Mesodermal cell (in vitro differentiated cells): ENCODE measurements around the gene AK2. TPM values are rescaled to one million over a fixed set of nuclear protein-coding genes. Genes with fewer than 3 reads are reported as not detected.

Source experiments
- H3K27ac ChIP-seq: 2 replicates; pipeline ENCODE4 v1.7.0; 2013; ENCODE audit warnings: mild to moderate bottlenecking, low read depth, low read length, moderate library complexity; ENCODE audit not compliant: severe bottlenecking
- H3K36me3 ChIP-seq: 2 replicates; pipeline ENCODE4 v1.7.1; 2013; ENCODE audit warnings: mild to moderate bottlenecking, low read length, moderate library complexity; ENCODE audit not compliant: control insufficient read depth, insufficient read depth
- H3K4me1 ChIP-seq: one replicate; pipeline ENCODE4 v1.7.1; 2013; ENCODE audit warnings: mild to moderate bottlenecking, low read length; ENCODE audit not compliant: insufficient read depth, control insufficient read depth, poor library complexity, severe bottlenecking
- H3K4me3 ChIP-seq: 2 replicates; pipeline ENCODE4 v1.7.0; 2013; ENCODE audit warnings: low read length, control low read depth, mild to moderate bottlenecking; ENCODE audit not compliant: insufficient read depth, poor library complexity, severe bottlenecking; ENCODE audit errors: extremely low read depth
- H3K9me3 ChIP-seq: 2 replicates; pipeline ENCODE4 v1.7.1; 2013; ENCODE audit warnings: mild to moderate bottlenecking, low read length, moderate library complexity; ENCODE audit not compliant: control insufficient read depth
- WGBS, 2 experiments: methylation state at CpG; one replicate each; pipeline ENCODE4 v1.1.5; 2013; ENCODE audit warnings: missing lambda C conversion rate in 2 of 2; ENCODE audit not compliant: insufficient coverage in 2 of 2; 5-methylcytosine and 5-hydroxymethylcytosine counted together
- polyA plus RNA-seq, 2 experiments: library from polyadenylated mRNA; stranded (reverse); fragments of 50-300 nt; gene quantifications; one replicate each; pipeline ENCODE4 v1.2.3, GENCODE V29; 2013

Gene AK2
- 79.2 TPM for polyA plus RNA-seq (2013, experiment 1 of 2)
- 68.7 TPM for polyA plus RNA-seq (2013, experiment 2 of 2)

DNA sequence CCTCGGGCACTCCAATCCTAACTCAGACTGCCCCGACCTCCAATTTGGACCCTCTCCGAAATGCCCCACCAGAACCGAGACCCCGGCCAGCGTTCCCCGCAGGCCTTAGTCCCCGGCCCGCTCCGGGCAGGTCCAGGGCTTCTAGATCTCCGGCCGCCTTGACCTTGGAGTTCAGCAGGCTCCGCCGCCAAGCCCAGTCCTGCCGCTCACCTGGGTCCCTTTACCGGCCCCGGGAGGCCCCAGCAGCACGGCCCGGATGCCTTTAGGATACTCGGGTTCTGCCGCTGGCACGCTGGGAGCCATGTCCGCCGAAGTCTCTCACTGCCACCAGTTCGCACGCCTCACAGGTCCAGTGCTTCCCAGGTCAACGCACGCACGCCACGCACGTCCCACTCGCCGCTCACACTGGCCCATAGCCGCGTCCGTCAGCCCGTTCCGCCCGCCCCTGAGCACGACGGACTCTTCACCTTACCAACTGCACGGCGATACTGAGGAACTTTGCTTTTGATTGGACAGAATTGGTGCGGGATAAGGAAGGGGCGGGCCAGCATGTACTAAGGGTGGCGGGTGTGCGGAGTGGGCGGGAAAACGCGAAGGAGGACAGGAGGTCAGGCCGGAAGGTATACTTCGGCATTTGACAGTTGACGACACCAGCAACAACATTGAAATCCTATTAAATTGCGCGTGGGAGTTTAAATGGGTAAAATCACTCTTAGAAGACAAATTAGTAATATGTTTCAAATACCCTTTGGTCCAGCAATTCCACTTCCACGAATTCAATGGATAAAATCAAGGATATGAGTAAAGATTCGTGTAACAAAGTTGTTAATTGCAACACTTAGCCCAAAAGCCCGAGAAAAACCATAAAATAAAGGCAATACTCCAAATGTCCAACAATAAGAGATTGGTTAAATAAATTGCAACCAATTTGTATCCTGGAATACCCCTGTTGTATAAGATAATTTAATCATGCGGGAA is at the start of gene AK2:
Gene AK2 (minus strand): TSS at position 358 of the 978 bp plus-strand sequence. CDS start 55 bp downstream, at position 303.
- Histone ChIP-seq H3K4me3 (peak within 1 kb of the TSS; percentile 77), H3K36me3 (peaks cover 22% of the 10 kb centered on the region), H3K27ac (peak within 1 kb of the TSS; percentile 53), H3K4me1 (peaks cover 6% of the 10 kb centered on the region), H3K9me3 (peaks cover 3% of the 10 kb centered on the region)
- WGBS, 2 experiments, result 3 to 5% methylated on average over 38 to 45 of the region's 59 CpGs

DNA sequence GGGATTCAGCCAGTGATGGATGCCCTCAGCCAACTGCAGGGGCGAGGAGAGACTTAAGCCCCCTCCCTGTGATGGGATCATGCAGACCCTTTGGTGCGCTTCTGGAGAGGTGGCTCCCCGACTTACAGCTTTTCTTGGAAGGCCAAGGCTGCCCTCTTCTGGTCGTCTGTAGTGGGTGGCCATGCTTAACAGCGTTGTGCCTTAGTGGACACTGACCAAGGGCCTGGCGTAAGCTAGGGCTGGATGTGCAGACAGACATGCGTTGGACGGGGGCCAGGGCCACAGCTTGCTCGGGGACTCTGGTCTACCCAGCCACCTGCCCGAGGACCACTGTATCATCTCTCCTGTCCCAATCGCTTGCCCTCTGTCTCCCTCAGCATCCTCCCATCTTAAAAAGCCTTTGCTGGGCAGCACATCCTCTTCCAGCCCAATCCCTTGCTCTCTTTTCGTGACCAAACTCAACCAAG is 49.7 kb upstream of the AK2 start:
- peaks cover 6% of the 10 kb centered on the region for H3K4me1 ChIP-seq
- no peak overlapping the region for H3K27ac ChIP-seq
- H3K9me3 ChIP-seq, result no peaks in the 10 kb centered on the region
- H3K36me3 ChIP-seq, result no peaks in the 10 kb centered on the region
- WGBS, 2 experiments, result 40 to 46% methylated on average over 10 to 11 of the region's 12 CpGs
- no peak overlapping the region for H3K4me3 ChIP-seq

DNA sequence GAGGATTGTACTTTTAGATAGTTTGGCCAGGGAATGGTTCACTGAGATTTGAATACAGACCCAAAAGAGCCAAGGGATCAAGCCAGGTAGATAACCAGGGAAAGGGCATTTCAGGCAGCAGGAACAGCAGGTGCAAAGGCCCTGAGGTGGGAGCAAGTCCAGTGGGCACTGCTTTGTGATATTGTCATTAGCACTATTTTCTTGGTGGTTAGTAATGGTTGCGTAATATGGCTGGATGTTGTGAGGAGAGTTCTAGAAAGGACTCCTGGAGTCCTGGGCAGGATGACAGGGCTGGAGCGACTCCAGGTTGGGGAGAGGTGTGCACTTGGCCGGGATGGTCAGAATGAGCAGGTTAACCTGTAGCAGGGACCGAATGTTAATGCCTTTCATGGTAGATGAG is 48.6 kb upstream of the AK2 start:
- H3K4me1 ChIP-seq, result peaks cover 6% of the 10 kb centered on the region
- H3K9me3 ChIP-seq, result no peaks in the 10 kb centered on the region
- H3K36me3 ChIP-seq, result no peaks in the 10 kb centered on the region
- no peak overlapping the region for H3K4me3 ChIP-seq
- 90 to 96% methylated on average over 4 of the region's 4 CpGs for WGBS, 2 experiments
- H3K27ac ChIP-seq, result no peak overlapping the region

DNA sequence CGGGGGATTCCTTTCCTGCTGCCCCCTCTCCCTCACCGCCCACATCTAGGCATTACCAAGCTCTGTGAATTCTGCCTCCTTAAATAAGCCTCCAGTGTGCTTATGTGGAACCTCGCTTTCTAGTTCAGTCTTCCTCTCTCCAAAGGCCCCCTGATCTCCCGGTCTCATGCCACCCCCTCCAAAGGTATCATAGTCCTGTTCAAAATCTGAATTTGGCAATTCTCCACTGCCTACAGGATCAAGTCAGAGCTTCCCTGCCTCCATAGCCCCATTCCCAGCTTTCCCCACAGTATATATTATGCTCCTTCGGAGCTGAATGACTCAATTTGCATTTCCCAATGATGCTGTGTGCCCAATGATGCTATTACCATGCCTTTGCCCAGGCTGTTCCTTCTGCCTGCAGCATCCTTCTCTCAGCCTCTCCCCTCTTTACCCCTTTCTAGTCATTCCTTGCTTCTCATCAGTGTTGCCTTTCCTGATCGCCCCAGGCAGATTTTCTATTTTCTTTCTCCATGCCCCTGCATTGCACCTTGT is 46.0 kb upstream of the AK2 start:
- no peak overlapping the region for H3K4me3 ChIP-seq
- H3K4me1 ChIP-seq, result peaks cover 6% of the 10 kb centered on the region
- no peaks in the 10 kb centered on the region for H3K36me3 ChIP-seq
- no peaks in the 10 kb centered on the region for H3K9me3 ChIP-seq
- WGBS, 2 experiments, result 74 to 78% methylated on average over 4 to 6 of the region's 6 CpGs
- no peak overlapping the region for H3K27ac ChIP-seq

DNA sequence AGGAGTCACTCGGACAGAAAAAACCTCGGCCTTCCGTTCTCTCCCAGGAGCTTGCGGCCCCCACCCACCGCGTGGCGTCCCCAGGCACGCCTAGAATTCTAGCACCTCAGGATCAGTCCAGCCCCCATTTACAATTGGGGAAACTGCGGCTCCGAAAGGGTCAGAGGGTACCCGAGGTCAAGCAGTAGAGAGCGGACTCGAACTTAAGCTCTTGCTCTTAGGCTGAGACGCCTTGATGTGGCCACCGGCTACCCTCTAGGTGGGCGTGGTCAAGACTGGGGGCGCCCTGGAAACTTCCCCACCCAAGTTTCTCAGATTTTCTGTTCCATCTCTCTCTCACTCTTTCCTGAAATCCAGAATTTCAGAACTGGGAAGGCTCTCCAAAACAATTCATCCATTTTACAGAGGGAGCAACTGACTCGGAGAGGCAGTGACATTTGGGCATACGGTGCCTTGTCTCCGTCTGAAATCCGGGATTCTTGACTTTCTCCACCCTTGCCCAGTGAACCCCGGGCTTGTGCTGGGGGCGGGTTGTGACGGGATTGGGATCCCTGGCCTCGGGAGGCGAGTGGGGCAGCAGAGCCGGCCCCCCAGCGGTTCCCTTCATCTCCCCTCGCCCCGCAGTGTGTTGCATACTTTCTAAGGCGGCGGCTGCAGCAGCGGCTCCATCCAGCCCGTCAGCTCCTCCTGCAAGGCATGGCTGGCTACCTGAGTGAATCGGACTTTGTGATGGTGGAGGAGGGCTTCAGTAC is 45.0 kb upstream of the AK2 start:
- no peaks in the 10 kb centered on the region for H3K36me3 ChIP-seq
- H3K27ac ChIP-seq, result no peak overlapping the region
- H3K4me3 ChIP-seq, result peak overlapping the region; percentile 55
- 5 to 9% methylated on average over 28 to 29 of the region's 35 CpGs for WGBS, 2 experiments
- H3K4me1 ChIP-seq, result peaks cover 6% of the 10 kb centered on the region
- H3K9me3 ChIP-seq, result no peaks in the 10 kb centered on the region

DNA sequence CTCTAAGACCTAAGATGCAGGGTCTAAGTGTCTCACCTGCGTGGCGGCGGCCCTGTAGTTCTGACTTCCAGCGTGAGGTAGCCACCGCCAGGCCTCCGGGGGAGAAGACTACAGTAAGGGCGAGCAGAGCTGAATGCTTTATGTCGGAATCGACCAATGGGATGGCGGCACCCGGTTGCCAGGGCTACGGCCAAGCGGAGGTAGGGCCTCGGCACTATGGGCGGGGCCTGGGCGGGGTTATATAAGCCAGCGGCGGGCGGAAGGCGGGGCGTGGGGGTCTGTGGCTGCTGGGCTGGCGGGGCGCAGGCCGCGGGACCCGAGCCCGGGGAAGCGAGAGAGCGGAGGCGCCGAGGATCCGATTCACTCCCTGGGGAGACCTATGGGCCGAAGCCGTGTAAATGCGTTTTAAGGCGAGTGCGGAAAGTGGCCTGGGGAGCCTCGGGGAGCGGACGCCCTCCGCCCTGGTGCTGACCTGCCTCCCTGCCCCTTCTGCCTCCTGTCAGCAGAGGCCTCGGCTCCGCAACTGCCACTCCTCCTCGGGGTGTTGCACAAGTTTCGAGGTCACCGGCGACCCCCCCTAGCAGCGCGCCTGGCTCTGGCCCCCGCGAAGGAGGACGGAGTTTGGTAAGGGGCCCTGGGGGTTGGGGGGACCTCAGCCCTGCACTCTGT is 44.3 kb upstream of the AK2 start, which contains the start of gene AZIN2:
Gene AZIN2 (plus strand): TSS at position 269 of the 669 bp plus-strand sequence. CDS start 1,097 bp downstream, outside the sequence.
- H3K9me3 ChIP-seq, result no peaks in the 10 kb centered on the region
- no peaks in the 10 kb centered on the region for H3K36me3 ChIP-seq
- no peak within 1 kb of the TSS for H3K27ac ChIP-seq
- peak within 1 kb of the TSS; percentile 55 for H3K4me3 ChIP-seq
- H3K4me1 ChIP-seq, result peaks cover 6% of the 10 kb centered on the region
- 0 to 1% methylated on average over 45 of the region's 52 CpGs for WGBS, 2 experiments

DNA sequence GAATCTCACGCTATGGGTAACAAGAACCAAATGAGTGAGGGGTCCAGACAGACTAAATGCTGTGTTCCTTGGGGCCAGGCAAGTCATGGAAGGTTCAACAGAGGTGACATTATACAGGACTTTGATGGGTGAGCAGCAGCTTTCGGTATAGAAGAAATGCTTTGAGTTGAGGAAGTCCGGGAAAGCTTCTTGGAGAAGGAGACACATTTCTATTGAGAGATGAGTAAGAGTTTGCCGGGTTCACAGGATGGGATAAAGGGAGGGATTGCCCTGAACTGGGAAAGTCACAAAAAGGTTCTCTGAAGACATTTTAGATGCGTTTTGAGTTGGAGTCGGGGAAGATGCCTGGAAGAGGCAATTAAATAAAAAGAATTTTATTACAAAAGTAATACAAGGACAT is 43.7 kb upstream of the AK2 start:
- WGBS, 2 experiments, result 91 to 92% methylated on average over 4 of the region's 6 CpGs
- no peak overlapping the region for H3K27ac ChIP-seq

DNA sequence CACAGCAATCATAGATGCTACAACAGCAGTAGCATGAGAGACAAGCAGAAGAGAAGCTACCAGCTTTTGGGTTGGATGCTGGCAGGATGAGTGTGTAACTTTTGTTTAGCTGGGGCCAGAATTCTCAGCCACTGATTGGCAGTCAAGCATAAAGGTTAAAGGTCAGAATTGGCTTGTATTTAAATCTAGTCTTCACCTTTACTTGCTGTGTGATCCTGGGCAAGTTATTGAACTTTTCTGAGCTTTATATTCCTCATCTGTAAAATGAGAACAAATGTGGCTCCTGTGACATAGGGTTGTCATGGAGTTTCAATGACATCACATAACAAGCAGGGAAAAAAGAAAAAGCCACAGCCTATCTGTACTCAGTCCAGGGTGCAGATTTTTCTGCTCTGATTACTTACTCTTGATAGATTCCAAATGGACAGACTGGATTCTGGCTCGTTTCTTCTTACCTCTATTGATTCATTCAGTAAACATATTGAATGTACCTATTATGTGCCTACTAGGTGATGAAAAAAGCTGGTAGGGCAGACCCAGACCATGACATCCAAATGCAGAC is 41.4 kb upstream of the AK2 start:
- Histone ChIP-seq H3K36me3 (no peaks in the 10 kb centered on the region), H3K27ac (no peak overlapping the region), H3K4me1 (peaks cover 6% of the 10 kb centered on the region), H3K9me3 (no peaks in the 10 kb centered on the region), H3K4me3 (no peak overlapping the region)
- no CpG with 5 or more reads among the region's 1 CpG for WGBS, 2 experiments

More for the DNA sequence above, 43.7 kb upstream of the AK2 start:
- H3K36me3 ChIP-seq, result no peaks in the 10 kb centered on the region
- peak overlapping the region; percentile 55 for H3K4me3 ChIP-seq
- H3K4me1 ChIP-seq, result peaks cover 6% of the 10 kb centered on the region
- H3K9me3 ChIP-seq, result no peaks in the 10 kb centered on the region

DNA sequence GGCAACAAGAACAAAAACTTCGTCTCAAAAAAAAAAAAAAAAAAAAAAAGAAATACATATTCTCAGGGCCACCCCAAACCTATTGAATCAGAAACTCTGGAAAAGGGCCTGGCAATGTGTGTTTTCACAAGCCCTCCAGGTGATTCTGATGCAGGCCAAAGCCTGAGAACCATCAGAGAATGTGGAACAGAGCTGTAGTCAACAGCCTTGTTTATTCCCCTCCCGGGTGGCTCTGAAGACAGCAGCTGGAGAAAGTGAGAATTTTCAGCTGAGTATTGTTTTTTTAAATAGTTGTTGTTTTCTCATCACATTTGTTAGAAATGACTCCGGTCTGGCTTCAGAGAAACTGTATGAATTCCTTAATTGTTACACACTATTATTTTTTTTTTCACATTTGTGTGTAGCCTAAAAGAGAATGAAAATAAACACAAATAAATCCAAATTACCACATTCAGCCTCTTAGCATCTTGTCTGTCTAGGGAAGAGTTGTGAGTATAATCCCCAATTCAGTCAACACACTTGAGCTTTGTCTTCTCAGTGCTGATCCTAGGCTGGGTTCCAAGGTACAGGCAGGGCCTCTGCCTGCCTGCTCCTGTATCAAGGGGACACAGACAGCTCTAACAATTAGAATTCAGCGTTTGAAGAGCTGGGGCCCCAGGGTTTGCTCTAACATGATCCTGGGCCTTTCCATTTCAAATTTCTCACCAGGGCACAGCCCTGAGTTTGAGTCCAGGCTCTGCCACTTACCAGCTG is 37.7 kb upstream of the AK2 start:
- Histone ChIP-seq H3K4me1 (no peaks in the 10 kb centered on the region), H3K27ac (no peak overlapping the region), H3K36me3 (no peaks in the 10 kb centered on the region), H3K4me3 (no peak overlapping the region), H3K9me3 (no peaks in the 10 kb centered on the region)
- 80% methylated on average over 2 of the region's 4 CpGs; no CpG with 5 or more reads in 1 of the 2 experiments for WGBS, 2 experiments
